K562 (cell line): ENCODE results near the gene BLM. TPM values are rescaled to one million over a fixed set of nuclear protein-coding genes. Genes with fewer than 3 reads are reported as not detected.
A peak's percentile ranks its signal among the peaks of the same experiment; 100 is the strongest.

ENCODE experiments used
- AFF1 ChIP-seq, 2 experiments: fragments of 450-650 bp; IDR thresholded peaks; 2 replicates each; pipeline ENCODE4 v1.6.1; 2018; ENCODE audit warnings: mild to moderate bottlenecking in 2 of 2, low read depth in 1 of 2; ENCODE audit not compliant: partially characterized antibody in 2 of 2
- ARNT ChIP-seq, 2 experiments: fragments of 450-650 bp; IDR thresholded peaks; 2 replicates each; pipeline ENCODE4 v1.6.1; 2016; ENCODE audit warnings: mild to moderate bottlenecking in 1 of 2
- ATF6 ChIP-seq: sonication (generic); formaldehyde crosslinking; IDR thresholded peaks from 2 replicates; pipeline ENCODE4 v1.4.0; 2020; ENCODE audit warnings: mild to moderate bottlenecking, missing genetic modification reagents
- CBFA2T3 ChIP-seq: fragments of 450-650 bp; IDR thresholded peaks from 2 replicates; pipeline ENCODE4 v1.6.1; 2017
- E2F6 ChIP-seq, 2 experiments: IDR thresholded peaks; 2 replicates each; pipeline ENCODE4 v1.6.1; 2011; ENCODE audit warnings: borderline replicate concordance in 1 of 2, control low read depth in 1 of 2, low read depth in 1 of 2, low read length in 1 of 2, mild to moderate bottlenecking in 1 of 2, mixed read lengths in 1 of 2, moderate library complexity in 1 of 2; ENCODE audit not compliant: insufficient read depth in 1 of 2, insufficient read length in 1 of 2, poor library complexity in 1 of 2, severe bottlenecking in 1 of 2; ENCODE audit errors: extremely low read depth in 1 of 2
- FOXP4 ChIP-seq: sonication (generic); formaldehyde crosslinking; IDR thresholded peaks from 2 replicates; pipeline ENCODE4 v1.8.0; 2022; ENCODE audit warnings: mild to moderate bottlenecking, missing genetic modification reagents, borderline replicate concordance
- NBN ChIP-seq: fragments of 450-650 bp; IDR thresholded peaks from 2 replicates; pipeline ENCODE4 v1.6.1; 2016; ENCODE audit warnings: low read depth, mild to moderate bottlenecking
- PYGO2 ChIP-seq: fragments of 450-650 bp; IDR thresholded peaks from 2 replicates; pipeline ENCODE4 v1.6.1; 2016; ENCODE audit warnings: mild to moderate bottlenecking, missing genetic modification characterization, moderate library complexity, missing compliant biosample characterization
- RBM17 ChIP-seq: fragments of 200-400 bp; formaldehyde crosslinking; IDR thresholded peaks from 2 replicates; pipeline ENCODE4 v1.6.1; 2017; ENCODE audit warnings: low read depth, mild to moderate bottlenecking, low read length, borderline replicate concordance
- RBM34 ChIP-seq: fragments of 200-400 bp; formaldehyde crosslinking; IDR thresholded peaks from 2 replicates; pipeline ENCODE4 v1.6.1; 2018; ENCODE audit warnings: low read length, borderline replicate concordance; ENCODE audit not compliant: insufficient read depth
- SNAPC5 ChIP-seq: fragments of 250-450 bp; sonication (Bioruptor Pico); IDR thresholded peaks from 2 replicates; pipeline ENCODE4 v1.8.0; 2021; ENCODE audit warnings: moderate library complexity, mild to moderate bottlenecking, inconsistent platforms
- ZFX ChIP-seq: sonication (generic); formaldehyde crosslinking; IDR thresholded peaks from 2 replicates; pipeline ENCODE4 v1.8.0; 2022; ENCODE audit warnings: mild to moderate bottlenecking, missing genetic modification reagents, moderate library complexity
- ZNF232 ChIP-seq: sonication (generic); formaldehyde crosslinking; IDR thresholded peaks from 2 replicates; pipeline ENCODE4 v1.8.0; 2022; ENCODE audit warnings: mild to moderate bottlenecking, missing genetic modification reagents
- ZNF263 ChIP-seq: sonication (generic); formaldehyde crosslinking; IDR thresholded peaks from 2 replicates; pipeline ENCODE4 v1.8.0; 2022; ENCODE audit warnings: mild to moderate bottlenecking, missing genetic modification reagents, borderline replicate concordance
- ZNF696 ChIP-seq: fragments of 250-450 bp; sonication (Bioruptor Pico); conservative IDR thresholded peaks from 2 replicates; pipeline ENCODE4 v1.4.0; 2020; ENCODE audit warnings: mild to moderate bottlenecking, moderate library complexity
- polyA plus RNA-seq, 8 experiments: library from polyadenylated mRNA; depleted of rRNA in 4 of 8; stranded (reverse) in 5 of 8; unstranded in 3 of 8; fragments of >200 nt; fragmentation: Nextera tagmentation in 2 of 8; fragmentation: Illumina TruSeq in 1 of 8; extraction: Ambion mirVana in 2 of 8; extraction: Trizol in 1 of 8; gene quantifications; 2 replicates each; pipeline versions ENCODE4 v1.2.1 to v1.2.3, GENCODE V29; 2011 to 2014; ENCODE audit warnings: inconsistent platforms in 1 of 8, missing spikeins in 1 of 8
- total RNA-seq, 7 experiments: library from RNA; depleted of rRNA in 6 of 7; stranded (reverse); fragments of >200 nt in 6 of 7; fragmentation: Illumina TruSeq in 2 of 7; extraction: Trizol in 2 of 7; gene quantifications; 2 replicates each; pipeline versions ENCODE4 v1.2.1 to v1.2.3, GENCODE V29; 2011 to 2021; ENCODE audit warnings: low replicate concordance in 1 of 7

BLM gene
- total and polyA plus RNA-seq, 9 of the 15 experiments (the other 6 are each of a cell fraction or from before 2014, with no cell fraction given): 21.0 to 56.0 (median 43.9) TPM

- TF ChIP-seq AFF1 (IDR thresholded peaks at IDR 0.05; ENCODE audit: low read depth in 1 of 2, partially characterized antibody in 2 of 2) (no peak), FOXP4 (CRISPR knock-in tag) (no peak), E2F6 (IDR thresholded peaks at IDR 0.05; ENCODE audit: borderline replicate concordance in 1 of 2, extremely low read depth in 1 of 2, insufficient read depth in 1 of 2, insufficient read length in 1 of 2, low read depth in 1 of 2, low read length in 1 of 2, poor library complexity in 1 of 2, severe bottlenecking in 1 of 2) (peak; percentile 96 to 97), PYGO2 (tag) (no peak), ZNF232 (CRISPR knock-in tag) (peak; percentile 64; the same call in 1 of the 2 replicates), ARNT (IDR thresholded peaks at IDR 0.05) (no peak), ZNF696 (CRISPR knock-in tag) (no peak), CBFA2T3 (no peak), RBM17 (no peak), RBM34 (no peak), ZFX (CRISPR knock-in tag) (peak; percentile 58; the same call in 1 of the 2 replicates), SNAPC5 (no peak), NBN (peak; percentile 44; the same call in 1 of the 2 replicates), ATF6 (no peak), ZNF263 (CRISPR knock-in tag) (no peak)
Measured at GRCh38 chr15:90716976-90717821, at the start of gene BLM (continued).
